NCI-H1417 treated with DMSO at 0.1 percent for 48 hours (cell line): ENCODE results near the gene NPTX1.

ENCODE experiments used
- DNase-seq: peaks from one replicate; lab custom pipeline; 2025; lab: John Stamatoyannopoulos, UW

NPTX1 gene

DNA sequence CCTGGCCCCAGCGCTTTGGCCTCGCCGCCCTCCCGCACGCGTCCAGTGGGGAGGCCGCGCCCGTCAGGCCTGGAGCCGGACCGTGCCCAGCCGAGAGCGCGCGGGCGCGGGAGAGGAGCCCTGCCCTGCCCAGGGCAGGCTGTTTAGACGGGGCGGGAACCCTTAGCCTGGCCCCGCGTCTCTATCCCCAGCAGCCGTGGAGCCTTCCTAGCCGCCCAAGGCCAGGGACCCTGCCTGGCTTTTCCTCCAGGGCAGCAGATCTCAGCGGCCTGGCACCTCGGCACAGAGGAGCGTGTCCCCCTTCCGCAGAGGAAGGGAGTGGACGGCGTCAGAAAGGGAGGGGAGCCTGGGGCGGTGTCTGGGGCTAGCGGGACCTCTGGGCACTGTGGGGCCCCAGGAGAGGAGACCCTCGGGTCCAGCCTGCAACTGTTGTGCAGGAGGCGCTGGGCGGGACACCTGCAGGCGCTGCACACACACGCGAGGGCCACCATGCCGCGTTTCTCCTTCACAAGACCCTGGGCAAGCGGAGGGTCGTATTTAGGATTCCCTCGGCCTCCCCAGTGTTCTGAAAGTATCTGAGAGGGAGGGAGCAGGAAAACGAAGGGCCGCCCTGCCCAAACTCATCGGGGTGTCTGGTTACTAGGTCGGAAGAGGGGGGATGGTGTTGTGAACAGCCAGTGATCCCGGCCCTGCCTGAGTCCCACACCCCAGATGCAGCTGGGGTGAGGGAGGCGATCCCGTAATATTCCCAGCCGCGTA, 2.3 kb upstream of the NPTX1 start:
- no peak for DNase-seq

- DNase-seq, result no peak
Observed at GRCh38 chr17:80477647-80478478, 1.5 kb upstream of the NPTX1 start.

DNA sequence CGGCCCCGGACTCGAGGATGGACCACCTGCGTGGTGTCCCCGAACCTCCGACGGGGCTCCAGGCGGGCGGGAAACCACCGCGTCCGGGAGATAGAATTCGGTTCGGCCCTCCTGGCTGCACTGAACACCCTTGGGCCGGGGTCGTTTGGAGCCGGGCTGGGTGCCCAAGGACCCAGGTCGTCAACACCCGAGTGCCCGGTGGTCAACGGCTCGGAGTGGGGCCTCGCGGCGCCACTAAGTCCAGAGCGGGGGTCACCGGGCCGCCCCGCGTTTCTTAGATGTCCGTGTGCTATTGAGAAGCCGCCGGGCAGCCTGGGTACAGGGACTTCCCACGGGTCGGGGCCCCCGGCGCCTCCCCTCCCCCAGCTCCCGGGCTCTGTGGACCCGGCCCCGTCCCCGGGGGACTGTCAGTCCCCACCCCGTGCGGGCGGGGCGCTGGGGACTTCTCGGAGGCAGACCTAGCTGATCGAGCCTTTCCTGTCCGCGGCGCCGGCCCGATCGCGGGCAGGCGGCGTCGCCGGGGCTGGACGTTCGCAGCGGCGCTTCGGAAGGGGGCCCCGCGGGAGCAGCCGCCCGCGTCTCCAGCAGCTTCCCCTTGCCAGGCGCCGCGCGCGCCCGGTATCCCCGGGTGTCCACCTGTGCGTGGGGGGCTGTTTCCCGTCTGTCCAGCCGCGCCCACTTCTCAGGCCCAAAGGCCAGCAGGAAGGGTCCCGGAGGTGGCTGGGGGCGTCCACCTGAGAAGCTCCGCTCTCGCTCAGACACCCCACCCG, 655 bp upstream of the NPTX1 start:
- no peak for DNase-seq

- DNase-seq, result no peak
Observed at GRCh38 chr17:80474961-80475909, 1.2 kb downstream of the NPTX1 start.

- no peak for DNase-seq
Observed at GRCh38 chr17:80474231-80474960, 2.0 kb downstream of the NPTX1 start.

DNA sequence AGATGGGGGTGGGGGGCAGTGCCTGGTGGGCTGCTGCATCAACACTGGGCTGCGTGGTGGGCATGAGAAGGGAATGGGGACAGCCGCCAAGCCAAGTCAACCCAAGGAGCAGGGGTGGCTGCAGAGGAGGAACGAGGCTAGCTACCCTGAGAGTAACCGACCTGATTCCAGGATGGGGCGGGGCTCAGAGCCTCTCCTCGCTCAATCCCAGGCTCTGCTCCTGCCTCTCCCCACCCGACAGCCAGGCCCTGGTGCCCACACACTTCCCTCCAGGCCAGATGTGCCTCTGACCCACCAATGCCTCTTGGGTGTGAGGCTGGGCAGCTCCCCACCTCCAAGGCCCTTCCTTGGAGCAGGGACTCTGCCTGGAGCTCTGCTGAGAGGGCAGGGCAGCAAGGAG, 2.7 kb downstream of the NPTX1 start:
- no peak for DNase-seq

- no peak for DNase-seq
Observed at GRCh38 chr17:80472996-80473395, 3.4 kb downstream of the NPTX1 start.

DNA sequence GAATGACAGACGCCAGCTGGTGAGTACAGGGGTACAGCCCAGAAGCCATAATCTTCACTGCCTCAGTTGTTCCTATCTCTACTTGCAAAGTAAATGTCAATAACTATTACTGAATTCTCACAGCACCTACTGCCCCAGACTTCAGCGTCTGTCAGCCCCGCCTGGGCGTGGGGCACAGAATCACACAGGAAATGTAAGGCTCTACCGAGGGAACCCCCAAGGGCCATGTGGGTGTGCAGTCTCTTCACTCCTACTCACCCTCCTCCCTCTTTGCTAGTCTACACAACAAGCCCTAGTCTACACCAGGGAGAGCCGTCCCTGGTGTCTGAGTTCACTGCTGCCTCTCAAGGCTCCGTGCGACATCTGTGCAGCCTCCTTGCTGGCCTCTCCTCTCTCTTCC, 4.5 kb downstream of the NPTX1 start:
- no peak for DNase-seq

GRCh38 chr17:80470603-80471002, 5.8 kb downstream of the NPTX1 start:
- DNase-seq, result no peak

DNA sequence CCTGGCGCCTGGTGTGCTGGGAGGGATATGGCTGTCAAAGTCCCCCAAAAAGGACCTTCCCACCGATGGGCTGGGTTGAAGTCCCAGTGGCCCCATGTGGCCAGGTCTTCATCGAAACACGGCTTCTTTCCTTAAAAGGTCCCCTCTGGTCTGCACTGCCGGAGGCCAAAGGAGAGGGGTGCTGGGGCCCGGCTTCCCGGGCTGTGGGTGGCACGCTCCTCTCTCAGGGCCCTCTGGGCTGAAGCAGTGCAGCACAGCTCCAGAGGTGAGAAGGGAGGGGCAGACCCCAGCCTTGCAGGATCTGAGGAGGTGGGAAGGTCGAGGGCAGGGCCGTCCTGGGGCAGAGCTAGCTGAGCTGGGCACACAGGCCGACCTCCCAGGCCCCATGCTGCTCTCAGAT, 6.7 kb downstream of the NPTX1 start:
- DNase-seq, result no peak

GRCh38 chr17:80468781-80469493, 7.5 kb downstream of the NPTX1 start:
- no peak for DNase-seq

DNA sequence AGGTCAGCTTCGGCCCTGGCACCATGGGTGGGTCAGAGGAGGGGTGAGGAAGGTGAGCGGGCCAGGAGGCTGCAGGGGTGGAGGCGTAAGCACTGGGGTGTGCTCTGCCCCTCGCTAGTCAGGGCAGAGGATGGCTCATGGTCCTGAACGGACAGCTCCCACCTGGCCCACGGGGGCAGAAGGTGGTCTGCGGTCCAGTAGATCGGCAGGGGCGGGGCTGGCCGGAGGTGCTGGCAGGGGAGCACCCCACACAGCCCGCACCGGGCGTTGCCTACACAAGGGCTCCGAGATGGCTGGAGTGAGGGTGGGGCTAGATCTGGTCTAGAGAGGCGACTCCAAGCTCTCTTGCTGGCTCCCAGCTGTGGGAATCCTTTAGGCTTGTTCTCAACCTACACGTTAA, 8.2 kb downstream of the NPTX1 start:
- no peak for DNase-seq

DNA sequence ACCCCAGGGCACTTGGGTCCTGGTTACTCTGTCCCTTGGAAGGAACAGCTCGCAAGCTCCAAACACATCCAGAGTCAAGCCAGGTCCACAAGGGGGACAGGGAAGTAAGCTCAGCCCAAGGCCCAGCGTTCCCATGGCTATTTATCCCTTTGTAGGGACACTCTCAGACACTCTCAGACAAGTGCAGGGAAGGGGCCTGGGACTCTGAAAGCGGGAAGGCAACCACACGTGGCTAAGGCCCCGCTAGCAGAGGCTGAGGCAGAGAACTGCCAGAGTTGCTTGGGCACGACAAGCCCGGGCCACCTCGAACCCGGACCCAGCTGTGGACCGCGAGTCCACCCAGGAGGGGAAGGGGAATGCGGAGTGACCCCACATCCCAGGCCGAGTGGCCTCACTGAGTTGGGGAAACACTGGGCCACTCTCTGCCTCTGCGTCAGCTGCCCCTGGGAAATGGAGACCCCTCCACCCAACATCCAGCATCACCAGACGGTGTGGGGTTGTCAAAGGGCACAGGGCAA, 10.2 kb downstream of the NPTX1 start:
- no peak for DNase-seq

DNA sequence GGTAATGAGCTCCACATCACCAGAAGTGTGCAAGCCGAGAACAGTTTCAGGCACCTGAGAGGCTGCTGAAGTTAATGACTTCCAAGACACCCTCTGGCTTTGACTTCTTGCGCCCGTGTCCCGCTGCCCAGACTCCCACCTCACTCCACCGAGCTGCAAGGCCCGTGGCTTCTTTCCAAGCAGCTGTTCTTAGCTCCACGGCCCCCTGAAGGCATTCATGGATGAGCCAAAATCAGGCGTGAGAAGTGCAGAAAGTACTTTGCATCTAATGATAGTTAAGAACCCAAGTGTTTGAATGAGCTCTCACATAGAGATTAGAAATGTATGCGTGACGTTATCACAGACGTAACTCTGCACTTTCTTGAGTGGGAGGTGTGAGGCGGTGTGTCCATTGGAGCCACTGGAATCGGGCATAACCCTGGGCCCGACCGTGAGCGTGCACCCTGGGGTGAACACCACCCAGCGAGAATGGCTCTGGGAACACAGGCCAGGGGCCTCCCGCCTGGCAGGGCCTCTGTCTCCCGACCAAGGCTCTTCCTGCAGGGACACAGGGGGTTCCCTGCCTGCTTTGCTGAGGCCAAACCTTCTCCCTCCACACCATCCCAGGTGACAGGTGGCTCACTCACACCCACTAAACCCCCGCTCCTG, 11.0 kb downstream of the NPTX1 start:
- no peak for DNase-seq

DNA sequence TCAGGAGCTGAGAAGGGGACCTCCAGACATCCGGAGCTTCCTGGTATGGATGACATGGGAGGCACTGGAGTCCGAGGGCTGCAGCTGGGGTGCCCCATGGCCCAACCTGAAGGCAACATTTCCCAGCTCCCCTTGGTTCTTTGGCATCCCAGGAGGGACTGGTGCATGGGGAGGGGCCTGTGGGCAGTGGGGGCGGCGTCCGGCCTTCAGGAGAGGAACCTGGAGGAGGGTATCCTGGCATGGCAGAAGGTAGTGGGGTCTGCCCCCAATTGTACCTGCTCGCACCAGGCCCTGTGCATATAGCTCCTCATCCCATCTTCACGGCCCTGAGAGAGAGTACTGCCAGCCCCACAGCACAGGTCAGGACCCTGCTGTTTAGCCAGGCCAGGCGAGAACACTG, 11.9 kb downstream of the NPTX1 start:
- DNase-seq, result no peak

DNA sequence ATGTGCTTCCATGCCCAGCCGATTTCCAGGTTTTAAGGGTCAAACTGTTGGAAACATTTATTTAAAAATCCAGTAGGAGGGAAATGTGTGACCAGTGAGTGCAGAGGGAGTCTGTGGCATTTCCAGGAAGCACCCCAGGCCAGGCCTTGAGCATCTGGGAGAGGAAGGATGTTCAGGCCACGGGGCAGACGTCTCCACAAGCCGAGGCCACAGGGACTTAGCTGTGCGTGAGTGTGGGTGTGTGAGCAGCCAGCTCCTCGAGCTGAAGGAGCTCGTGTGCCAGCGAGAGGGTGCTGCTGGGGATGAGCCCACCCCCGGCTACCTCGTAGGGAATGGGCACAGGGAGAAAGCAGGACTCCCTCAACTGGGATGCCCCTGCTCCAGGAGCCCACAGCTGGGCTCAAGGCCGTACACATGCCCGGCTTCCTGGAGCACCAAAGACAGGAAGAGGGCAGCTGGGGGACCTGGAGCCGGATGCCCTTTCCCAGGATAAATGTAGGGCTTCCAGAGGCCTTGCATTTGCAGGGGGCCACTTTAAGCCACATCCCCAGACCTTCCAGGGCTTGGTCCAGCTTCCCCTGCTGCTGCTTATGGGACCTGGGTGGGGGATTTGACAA, 12.5 kb downstream of the NPTX1 start:
- DNase-seq, result no peak

- no peak for DNase-seq
Observed at GRCh38 chr17:80461528-80462160, 14.8 kb downstream of the NPTX1 start.

DNA sequence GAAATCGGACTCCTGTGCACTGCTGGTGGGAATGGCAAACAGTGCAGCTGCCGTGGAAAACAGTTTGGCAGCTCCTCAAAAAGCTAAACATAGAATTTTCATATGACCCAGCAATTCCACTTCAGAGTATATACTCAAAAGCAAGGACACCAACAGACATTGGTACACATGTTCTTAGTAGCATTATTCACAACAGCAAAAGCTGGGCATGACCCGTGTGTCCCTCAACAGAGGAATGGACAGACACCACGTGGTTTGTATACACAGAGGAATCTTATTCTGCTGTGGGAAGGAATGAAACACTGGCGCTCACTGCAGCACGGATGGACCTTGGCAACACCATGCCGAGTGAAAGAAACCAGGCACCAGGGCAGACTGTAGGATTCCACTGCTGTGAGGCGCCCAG, 16.0 kb downstream of the NPTX1 start:
- no peak for DNase-seq

- no peak for DNase-seq
Observed at GRCh38 chr17:80459234-80459633, 17.2 kb downstream of the NPTX1 start.
